Measurements from ENCODE around the gene PIKFYVE.

DNA sequence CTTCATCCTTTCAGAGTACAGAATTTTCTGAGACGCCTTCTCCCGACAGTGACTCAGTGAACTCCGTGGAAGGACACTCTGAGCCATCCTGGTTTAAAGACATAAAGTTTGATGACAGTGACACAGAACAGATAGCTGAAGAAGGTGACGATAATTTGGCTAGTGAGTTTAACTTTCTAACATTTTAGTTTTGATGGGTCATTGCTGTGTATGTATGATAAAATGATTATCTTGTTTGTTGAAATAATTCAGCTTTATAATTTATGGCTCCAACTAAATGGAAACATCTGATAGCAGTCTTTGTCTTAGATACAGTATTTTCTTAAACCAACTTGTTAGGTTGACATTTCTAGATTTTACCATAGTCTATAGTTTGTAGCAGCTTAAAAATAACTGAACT lies 38.1 kb downstream of the PIKFYVE start:
- TF ChIP-seq EGR1 (IDR thresholded peaks at IDR 0.05) (no peak), EP300 (IDR thresholded peaks at IDR 0.05; ENCODE audit: borderline replicate concordance) (no peak), REST (IDR thresholded peaks at IDR 0.05; ENCODE audit: low read depth) (no peak), TAF1 (IDR thresholded peaks at IDR 0.05; ENCODE audit: low read depth) (no peak), MAX (IDR thresholded peaks at IDR 0.05) (no peak), YY1 (IDR thresholded peaks at IDR 0.05; ENCODE audit: low read depth) (no peak), TCF12 (IDR thresholded peaks at IDR 0.05; ENCODE audit: low read depth) (no peak), ZBTB7A (IDR thresholded peaks at IDR 0.05; ENCODE audit: low read depth) (no peak), CEBPB (IDR thresholded peaks at IDR 0.05) (no peak), RAD21 (IDR thresholded peaks at IDR 0.05; ENCODE audit: low read depth) (no peak), CREB1 (IDR thresholded peaks at IDR 0.05; ENCODE audit: low read depth) (no peak)

Measured in Ishikawa (cell line).